22Rv1 (cell line): Measurements from ENCODE around the gene TMEM207.

ENCODE experiments used
- H3K27ac ChIP-seq: fragments of 450-650 bp; 2 replicates; pipeline ENCODE4 v1.5.1; 2017
- CTCF ChIP-seq: fragments of 450-650 bp; IDR thresholded peaks from 2 replicates; pipeline ENCODE4 v1.5.1; 2017; ENCODE audit warnings: mild to moderate bottlenecking
- ZFX ChIP-seq: fragments of 450-650 bp; IDR thresholded peaks from 2 replicates; pipeline ENCODE4 v1.6.1; 2017; ENCODE audit warnings: antibody characterized with exemption, borderline replicate concordance

Gene TMEM207

DNA sequence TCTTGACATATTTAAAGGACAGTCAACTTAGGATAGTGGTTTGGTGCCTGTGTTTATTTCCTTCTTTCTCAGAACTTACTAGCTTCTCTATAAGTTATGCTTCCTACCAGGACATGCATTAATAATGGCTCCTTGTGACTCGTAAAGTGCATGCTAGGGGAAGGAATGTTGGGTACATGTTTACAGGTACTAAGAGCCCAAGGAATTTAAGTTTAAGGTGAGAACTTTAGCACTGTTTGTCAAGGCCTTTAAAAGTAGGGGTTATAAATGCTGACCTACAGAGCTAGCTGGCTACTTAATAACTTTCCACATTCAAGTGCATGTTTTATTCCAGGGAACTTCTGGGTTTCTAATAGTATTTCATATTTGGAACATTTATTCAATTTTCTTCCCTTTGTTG lies at the start of gene TMEM207:
Gene TMEM207, minus strand, starts transcription at position 101 of the 400 bp plus-strand sequence. Its CDS starts 92 bp downstream, at position 9.
- no peak within 1 kb of the TSS for H3K27ac ChIP-seq
- no peak for TF ChIP-seq ZFX
- TF ChIP-seq CTCF = no peak

- no peak for TF ChIP-seq ZFX
- no peak for TF ChIP-seq CTCF
- H3K27ac ChIP-seq = no peak overlapping the region
Measured at GRCh38 chr3:190499122-190499521, 49.4 kb upstream of the TMEM207 start.

DNA sequence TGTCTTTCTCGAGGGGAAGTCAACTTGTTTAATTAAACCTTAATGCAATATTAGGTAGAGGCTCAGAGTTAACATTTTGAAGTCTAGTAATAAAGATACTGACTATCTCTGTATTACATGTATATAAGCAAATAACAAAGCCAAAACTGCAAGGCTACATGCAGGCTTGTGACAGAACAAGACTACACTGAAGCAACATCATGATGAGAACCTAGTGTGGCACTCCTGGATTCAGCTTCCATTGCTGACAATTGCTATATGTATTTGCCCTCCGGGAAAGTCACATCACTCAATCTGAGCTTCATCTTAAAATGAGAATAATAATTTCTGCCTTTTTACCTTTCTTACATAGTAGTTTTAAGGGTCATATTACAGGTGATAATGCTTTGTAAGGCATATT lies 48.6 kb upstream of the TMEM207 start:
- no peak overlapping the region for H3K27ac ChIP-seq
- TF ChIP-seq ZFX = no peak
- TF ChIP-seq CTCF = no peak

GRCh38 chr3:190497811-190498210 lies 48.1 kb upstream of the TMEM207 start:
- H3K27ac ChIP-seq = no peak overlapping the region
- TF ChIP-seq CTCF = no peak
- TF ChIP-seq ZFX = no peak

DNA sequence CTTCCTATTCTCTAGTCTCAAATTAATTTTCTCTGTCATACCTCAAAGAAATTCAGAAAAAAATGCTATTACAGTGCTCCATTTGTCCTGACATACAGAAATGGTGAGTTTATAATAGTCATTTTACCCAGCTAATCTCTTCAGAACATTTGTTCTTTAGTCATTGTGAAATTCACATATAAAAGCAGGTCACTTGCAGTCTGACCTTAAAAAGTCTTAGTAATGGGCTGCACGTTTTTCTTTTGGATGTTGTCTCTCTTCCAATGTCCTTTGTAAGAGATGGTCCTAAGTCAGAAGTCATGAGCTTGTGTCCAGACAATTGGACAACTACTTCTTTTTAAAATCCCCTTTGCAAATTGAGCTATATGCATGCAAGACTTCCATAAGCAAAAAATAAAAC lies 47.2 kb upstream of the TMEM207 start:
- no peak overlapping the region for H3K27ac ChIP-seq
- TF ChIP-seq CTCF = no peak
- no peak for TF ChIP-seq ZFX

DNA sequence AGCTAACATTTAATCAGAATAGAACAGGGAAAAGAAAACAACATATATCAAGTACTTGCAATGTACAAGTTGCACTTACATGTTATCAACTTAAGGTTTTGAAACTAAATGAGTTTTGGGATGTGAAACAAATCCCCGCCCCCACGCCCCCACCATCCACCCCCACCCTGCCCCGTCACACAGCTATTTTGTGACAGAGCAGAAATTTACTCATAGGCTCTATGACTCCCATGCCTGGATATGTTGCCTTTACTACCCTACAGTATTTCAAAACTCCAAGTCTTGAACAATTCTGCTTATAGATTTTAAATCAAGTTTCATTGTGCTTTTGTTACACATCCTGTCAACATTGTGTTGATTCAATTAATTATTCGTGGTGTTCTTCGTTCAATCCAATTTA lies 46.1 kb upstream of the TMEM207 start:
- no peak for TF ChIP-seq CTCF
- TF ChIP-seq ZFX = no peak
- H3K27ac ChIP-seq = no peak overlapping the region

DNA sequence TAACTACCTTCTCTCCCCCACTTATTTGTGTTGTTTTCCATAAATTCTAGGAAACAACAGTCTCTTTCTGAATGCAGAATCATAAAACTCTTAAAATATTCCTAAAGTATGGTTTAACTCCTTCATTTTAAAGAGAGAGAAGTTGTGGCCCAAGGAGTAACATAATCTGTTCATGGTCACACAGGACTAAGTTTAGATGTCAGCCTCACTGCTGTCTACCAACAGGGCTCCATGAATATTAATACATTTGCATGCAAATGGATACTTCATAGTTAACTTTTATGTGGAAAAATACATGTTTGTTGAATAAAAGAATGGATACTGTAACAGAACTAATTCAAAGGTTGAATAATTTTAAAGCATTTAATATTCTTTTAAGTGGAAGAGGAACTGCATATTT lies 45.7 kb upstream of the TMEM207 start:
- H3K27ac ChIP-seq = no peak overlapping the region
- TF ChIP-seq CTCF (no peak), ZFX (no peak)
